SKM-1 (cell line): ENCODE results near the gene PLXND1.

Source experiments
- DNase-seq: peaks from one replicate; lab custom pipeline; 2025; ENCODE audit not compliant: unreplicated experiment; lab: John Stamatoyannopoulos, UW

The PLXND1 gene

GRCh38 chr3:129565902-129566301, 40.6 kb downstream of the PLXND1 start:
- DNase-seq = no peak

- no peak for DNase-seq
These were observed 41.4 kb downstream of the PLXND1 start for GRCh38 chr3:129564981-129565644.

GRCh38 chr3:129563850-129564535, 42.5 kb downstream of the PLXND1 start:
- DNase-seq = no peak

- DNase-seq = no peak
These were observed 43.1 kb downstream of the PLXND1 start for GRCh38 chr3:129563332-129563731.

GRCh38 chr3:129562803-129563202, 43.7 kb downstream of the PLXND1 start:
- no peak for DNase-seq

- DNase-seq = no peak
These were observed 44.7 kb downstream of the PLXND1 start for GRCh38 chr3:129561619-129562248.

- no peak for DNase-seq
These were observed 45.4 kb downstream of the PLXND1 start for GRCh38 chr3:129560911-129561594.

- DNase-seq = no peak
These were observed 46.1 kb downstream of the PLXND1 start for GRCh38 chr3:129560269-129560787.

- DNase-seq = no peak
These were observed 46.9 kb downstream of the PLXND1 start for GRCh38 chr3:129559565-129560079.

GRCh38 chr3:129558772-129559564, 47.5 kb downstream of the PLXND1 start:
- peak; percentile 44 for DNase-seq

GRCh38 chr3:129558081-129558771, 48.2 kb downstream of the PLXND1 start:
- no peak for DNase-seq

- DNase-seq = no peak
These were observed 49.0 kb downstream of the PLXND1 start for GRCh38 chr3:129557548-129557894.

- DNase-seq = no peak
These were observed 49.5 kb downstream of the PLXND1 start for GRCh38 chr3:129556890-129557547.

GRCh38 chr3:129556358-129556695, 50.1 kb downstream of the PLXND1 start:
- DNase-seq = no peak

- DNase-seq = no peak
These were observed 50.7 kb downstream of the PLXND1 start for GRCh38 chr3:129555616-129556357.

- DNase-seq = no peak
These were observed 51.3 kb downstream of the PLXND1 start for GRCh38 chr3:129555153-129555550.

GRCh38 chr3:129554356-129555152, 51.9 kb downstream of the PLXND1 start:
- no peak for DNase-seq

GRCh38 chr3:129553719-129554118, 52.8 kb downstream of the PLXND1 start:
- no peak for DNase-seq
